IPS-18c (cell line): ENCODE measurements around the gene ZNF823.

ENCODE experiments used
- H3K4me3 ChIP-seq: 2 replicates; pipeline ENCODE4 v1.7.0; 2013; ENCODE audit warnings: low read depth, mild to moderate bottlenecking, low read length, moderate library complexity; ENCODE audit not compliant: insufficient read depth
- H3K9me3 ChIP-seq: one replicate; pipeline ENCODE4 v1.6.1; 2013; ENCODE audit warnings: mild to moderate bottlenecking, low read length, moderate library complexity; ENCODE audit not compliant: control insufficient read depth, insufficient read depth

The ZNF823 gene

GRCh38 chr19:11752244-11752736, 13.5 kb upstream of the ZNF823 start:
- Histone ChIP-seq H3K9me3 (peaks cover 2% of the 10 kb centered on the region), H3K4me3 (no peak overlapping the region)

DNA sequence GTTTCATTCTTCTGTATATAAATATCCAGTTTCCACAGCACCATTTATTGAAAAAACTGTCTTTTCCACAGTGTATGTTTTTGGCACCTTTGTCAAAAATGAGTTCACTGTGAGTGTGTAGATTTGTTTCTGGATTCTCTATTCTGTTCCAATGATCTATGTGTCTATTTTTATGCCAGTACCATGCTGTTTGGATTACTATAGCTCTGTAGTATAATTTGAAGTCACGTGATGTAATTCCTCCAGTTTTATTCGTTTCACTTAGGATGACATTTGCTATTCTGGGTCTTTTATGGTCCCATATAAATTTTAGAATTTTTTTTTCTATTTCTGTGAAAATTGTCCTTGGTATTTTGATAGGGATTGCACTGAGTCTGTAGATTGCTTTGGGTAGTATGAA, 11.0 kb upstream of the ZNF823 start:
- Histone ChIP-seq H3K4me3 (no peak overlapping the region), H3K9me3 (peaks cover 2% of the 10 kb centered on the region)

DNA sequence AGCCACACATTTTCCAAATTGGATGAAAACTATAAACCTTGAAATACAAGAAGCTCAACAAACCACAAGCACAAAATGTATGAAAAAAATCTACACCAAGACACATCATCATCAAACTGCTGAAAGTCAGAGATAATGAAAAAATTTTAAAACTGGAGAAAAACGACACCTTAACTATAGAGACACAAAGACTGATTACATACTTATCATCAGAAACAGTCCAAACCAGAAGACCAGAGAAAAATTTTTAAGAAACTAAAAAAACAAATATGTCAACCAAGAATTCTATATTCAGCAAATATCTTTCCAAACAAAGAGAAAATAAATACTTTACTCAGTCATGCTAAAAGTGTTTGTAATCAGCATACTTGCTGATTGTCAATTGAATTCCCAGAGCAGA, 8.5 kb upstream of the ZNF823 start:
- no peaks in the 10 kb centered on the region for H3K9me3 ChIP-seq

GRCh38 chr19:11745869-11746268, 7.1 kb upstream of the ZNF823 start:
- no peaks in the 10 kb centered on the region for H3K9me3 ChIP-seq
- no peak overlapping the region for H3K4me3 ChIP-seq

More for the DNA sequence above, 8.5 kb upstream of the ZNF823 start:
- H3K4me3 ChIP-seq = no peak overlapping the region

DNA sequence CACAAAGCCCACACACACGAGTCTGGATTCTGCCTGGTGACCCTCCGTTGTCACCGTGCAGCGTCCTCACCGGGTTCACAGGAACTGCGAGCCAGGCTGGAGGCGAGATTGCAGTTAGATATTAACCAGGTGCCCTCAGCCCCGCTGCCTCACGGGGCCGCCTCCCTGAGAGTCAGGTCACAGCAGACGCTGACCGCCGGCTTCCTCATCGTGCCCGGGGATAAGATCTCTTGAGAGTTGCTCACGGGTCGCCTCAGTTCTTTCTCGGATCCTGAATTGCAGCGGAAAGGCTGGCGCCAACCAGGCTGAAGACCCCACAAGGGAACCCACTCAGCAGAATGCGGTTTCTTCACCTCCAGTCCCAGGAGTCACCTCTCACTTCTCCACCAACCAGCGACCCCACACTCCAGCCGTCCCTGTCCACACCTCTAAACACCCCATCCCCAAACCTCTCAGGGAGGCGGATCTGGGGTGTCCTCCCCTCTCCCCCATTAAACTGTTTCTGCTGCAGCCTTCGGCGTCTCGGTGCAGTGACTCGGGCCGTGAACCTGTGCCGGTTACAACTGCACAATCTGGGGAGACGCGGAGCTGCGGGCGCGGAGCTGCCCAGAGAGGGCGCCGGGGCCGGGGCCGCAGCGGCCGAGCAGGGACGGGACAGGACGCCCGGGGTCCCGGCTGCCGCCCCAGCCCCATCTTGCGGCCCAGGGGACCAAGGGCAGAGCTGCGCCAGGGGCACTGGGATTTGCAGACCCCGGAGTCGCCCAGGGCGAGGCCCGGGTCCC, 591 bp downstream of the ZNF823 start:
- H3K4me3 ChIP-seq = peak overlapping the region; percentile 91
- H3K9me3 ChIP-seq = peaks cover 2% of the 10 kb centered on the region

DNA sequence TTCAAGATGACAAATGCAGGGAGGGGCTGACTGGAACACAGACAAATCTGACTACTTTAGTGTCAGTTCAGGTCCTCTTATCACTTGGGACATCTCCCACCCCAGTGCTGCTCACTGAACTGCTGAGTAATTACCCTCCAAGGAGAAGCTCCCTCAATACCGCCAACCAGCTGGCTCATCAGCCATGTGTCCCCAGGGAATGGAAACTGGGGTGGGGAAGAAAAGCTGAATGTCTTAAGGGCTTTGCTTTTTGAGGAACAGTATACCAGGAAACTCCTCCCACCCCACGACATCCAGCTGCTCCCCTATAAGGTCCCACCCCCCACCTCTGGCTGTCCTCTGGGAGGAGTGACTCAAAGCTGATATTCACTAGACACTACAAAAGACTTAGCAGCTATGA, 2.0 kb downstream of the ZNF823 start:
- no peak overlapping the region for H3K4me3 ChIP-seq
- peaks cover 2% of the 10 kb centered on the region for H3K9me3 ChIP-seq

DNA sequence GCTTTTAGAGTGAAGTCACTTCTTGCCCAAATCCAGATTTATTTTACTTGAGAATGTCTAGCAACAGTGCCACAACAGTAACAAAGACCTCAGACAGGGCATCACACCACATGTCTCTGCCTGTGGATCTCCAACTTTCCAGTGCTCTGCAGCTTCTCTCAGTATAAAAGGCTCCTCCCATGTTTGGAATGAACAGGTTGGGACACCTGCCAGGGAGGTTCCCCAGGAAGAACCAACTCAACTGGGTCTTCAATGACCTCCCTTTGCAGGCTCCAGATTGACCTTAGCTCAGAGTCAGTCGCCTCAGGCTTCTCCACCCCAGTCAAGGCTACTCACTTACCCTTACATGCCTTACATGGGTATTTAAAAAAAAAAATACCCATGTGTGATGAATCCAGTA, 3.4 kb downstream of the ZNF823 start:
- Histone ChIP-seq H3K9me3 (peaks cover 2% of the 10 kb centered on the region), H3K4me3 (no peak overlapping the region)

- Histone ChIP-seq H3K4me3 (no peak overlapping the region), H3K9me3 (no peaks in the 10 kb centered on the region)
These were observed 9.2 kb downstream of the ZNF823 start for GRCh38 chr19:11729586-11729985.

- H3K4me3 ChIP-seq = no peak overlapping the region
- peaks cover 8% of the 10 kb centered on the region for H3K9me3 ChIP-seq
These were observed 16.3 kb downstream of the ZNF823 start for GRCh38 chr19:11722414-11722813.

DNA sequence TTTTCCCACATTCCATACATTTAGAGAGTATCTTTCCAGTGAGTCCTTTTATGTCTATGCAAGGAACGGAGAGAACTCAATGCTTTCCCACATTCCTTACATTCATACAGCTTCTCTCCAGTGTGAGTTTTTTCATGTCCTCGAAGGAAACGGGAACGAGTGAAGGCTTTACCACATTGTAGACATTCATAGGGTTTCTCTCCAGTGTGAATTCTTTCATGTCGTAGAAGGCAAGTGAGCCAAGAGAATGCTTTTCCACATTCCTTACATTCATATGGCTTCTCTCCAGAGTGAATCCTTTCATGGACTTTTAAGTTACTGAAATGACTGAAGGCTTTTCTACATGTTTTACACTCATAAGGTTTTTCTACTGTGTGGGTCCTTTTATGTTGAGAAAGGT, 17.1 kb downstream of the ZNF823 start:
- H3K9me3 ChIP-seq = peaks cover 8% of the 10 kb centered on the region
- H3K4me3 ChIP-seq = no peak overlapping the region

GRCh38 chr19:11710313-11710712, 28.4 kb downstream of the ZNF823 start:
- no peak overlapping the region for H3K4me3 ChIP-seq
- H3K9me3 ChIP-seq = peaks cover 2% of the 10 kb centered on the region

DNA sequence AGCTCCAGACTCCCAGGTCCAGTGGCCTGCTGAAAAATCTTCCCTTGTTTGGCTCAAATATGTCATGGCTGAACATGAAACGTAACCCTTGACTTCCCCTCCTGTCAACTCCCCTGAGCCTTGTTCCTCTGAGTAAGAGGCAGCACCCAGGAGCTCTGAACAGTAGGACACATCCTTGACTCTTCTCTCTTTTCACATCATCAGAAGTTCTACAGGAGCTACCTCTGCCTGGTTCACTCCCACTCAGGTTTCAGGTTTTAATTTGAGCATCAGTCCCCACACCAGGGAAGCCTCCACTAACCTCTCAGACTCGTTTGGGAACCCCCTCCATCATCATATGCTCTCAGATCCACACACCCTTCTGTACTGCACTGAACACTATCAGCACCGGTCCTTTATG, 30.3 kb downstream of the ZNF823 start:
- no peak overlapping the region for H3K4me3 ChIP-seq
- H3K9me3 ChIP-seq = peaks cover 2% of the 10 kb centered on the region

DNA sequence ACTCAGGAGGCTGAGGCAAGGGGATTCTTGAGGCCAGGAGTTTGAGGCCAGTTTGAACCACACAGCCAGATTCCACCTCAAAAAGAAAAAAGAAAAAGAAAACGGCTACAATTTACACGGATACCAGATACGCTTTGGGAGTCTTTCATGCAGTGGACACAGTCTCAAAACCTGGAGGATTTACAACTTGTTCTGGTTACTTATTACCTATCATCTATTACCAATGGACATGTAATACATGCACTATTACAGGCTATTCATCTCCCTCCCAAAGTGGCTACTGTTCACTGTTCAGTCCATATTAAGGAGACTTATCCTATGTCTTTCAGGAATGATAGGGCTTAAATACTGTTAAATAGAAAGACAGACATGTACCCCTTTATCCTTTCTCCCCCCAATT, 33.3 kb downstream of the ZNF823 start:
- no peaks in the 10 kb centered on the region for H3K9me3 ChIP-seq
- H3K4me3 ChIP-seq = no peak overlapping the region

DNA sequence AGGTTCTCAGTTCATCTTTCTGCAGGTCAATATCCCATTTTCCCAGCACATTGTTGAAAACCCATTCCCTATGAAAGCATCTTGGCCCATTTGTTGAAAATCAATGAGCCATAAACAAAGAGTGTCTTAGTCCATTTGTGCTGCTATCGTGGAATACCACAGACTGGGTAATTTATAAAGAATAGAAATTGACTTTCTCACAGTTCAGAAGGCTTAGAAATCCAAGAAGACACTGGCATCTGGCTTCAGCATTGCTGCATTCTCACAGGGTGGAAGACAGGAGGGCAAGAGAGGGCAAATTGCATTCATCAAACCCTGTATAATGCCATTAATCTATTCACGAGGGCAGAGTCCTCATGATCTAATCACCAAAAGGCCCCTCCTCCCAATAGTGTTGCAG, 34.1 kb downstream of the ZNF823 start:
- Histone ChIP-seq H3K4me3 (no peak overlapping the region), H3K9me3 (no peaks in the 10 kb centered on the region)

DNA sequence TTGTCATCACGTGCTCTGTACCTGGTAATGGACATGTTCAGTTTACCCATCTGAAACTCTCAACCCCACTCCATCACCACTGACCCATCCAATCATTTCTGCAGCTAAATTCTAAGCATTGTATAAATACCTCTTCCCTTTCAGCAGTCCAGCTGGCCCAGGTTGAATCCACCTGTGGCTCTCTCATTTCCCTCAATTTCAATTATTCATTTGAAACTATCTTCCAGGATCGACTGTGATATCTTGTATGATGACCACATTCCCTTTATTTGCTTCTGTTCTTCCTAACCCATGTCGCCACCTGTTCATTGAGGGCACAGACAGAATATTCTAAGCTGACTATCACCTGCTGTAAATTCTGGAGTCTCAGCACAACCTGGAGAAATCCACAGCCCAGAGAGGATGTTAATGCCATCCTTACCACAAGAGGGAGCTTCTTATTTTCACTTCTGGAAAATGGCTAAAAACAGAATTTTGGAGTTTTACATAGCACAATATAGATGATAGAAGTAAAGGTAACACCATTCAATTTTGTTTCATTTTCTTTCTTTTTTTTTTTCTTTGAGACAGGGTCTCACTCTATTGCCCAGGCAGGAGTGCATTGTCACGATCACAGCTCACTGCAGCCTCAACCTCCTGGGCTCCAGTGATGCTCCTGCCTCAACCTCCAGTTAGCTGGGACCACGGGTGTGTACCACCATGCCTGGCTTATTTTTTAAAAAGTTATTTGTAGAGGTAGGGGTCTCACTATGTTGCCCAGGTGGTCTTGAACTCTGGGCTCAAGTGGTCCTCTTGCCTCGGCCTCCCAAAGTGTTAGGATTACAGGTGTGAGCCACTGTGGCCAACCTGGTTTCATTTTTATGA, 38.6 kb downstream of the ZNF823 start:
- Histone ChIP-seq H3K4me3 (no peak overlapping the region), H3K9me3 (no peaks in the 10 kb centered on the region)

DNA sequence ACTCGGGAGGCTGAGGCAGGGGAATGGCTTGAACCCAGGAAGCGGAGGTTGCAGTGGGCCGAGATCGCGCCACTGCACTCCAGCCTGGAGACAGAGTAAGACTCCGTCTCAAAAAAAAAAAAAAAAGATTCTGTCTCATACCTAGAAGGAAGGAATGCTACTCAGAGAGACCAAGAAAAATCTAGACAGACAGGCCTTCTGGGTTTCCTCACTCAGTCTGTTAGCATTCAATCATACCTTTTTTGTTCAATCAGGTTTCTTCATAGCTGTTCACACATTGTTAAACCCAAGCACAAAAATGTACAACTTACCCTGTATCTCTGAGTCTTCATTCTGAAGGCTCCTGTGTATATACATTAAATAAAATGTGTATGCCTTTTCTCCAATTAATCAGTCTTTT, 40.5 kb downstream of the ZNF823 start:
- Histone ChIP-seq H3K9me3 (peaks cover 2% of the 10 kb centered on the region), H3K4me3 (no peak overlapping the region)

- H3K9me3 ChIP-seq = peaks cover 2% of the 10 kb centered on the region
- H3K4me3 ChIP-seq = no peak overlapping the region
These were observed 41.4 kb downstream of the ZNF823 start for GRCh38 chr19:11697284-11697855.
